ENCODE measurements around the gene FAXDC2. TPM values are rescaled to one million over a fixed set of nuclear protein-coding genes. Genes with fewer than 3 reads are reported as not detected.

FAXDC2 gene
- total RNA-seq, 2 experiments from 2014 or later, result not detected

DNA sequence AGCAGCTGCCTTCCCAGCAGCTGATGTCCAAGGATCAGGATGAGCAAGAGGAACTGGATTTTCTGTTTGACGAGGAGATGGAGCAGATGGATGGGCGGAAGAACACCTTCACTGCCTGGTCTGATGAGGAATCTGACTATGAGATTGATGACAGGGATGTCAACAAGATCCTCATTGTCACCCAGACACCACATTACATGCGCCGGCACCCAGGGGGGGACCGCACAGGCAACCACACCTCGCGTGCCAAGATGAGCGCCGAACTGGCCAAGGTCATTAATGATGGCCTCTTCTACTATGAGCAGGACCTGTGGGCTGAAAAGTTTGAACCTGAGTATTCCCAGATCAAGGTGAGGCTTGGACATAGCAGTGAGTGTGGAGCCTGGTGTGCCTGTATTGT, 48.4 kb downstream of the FAXDC2 start:
- ChIA-PET POLR2A (interaction anchor here (1.0 kb wide), 1 partner anchor 45 kb away, joined by 3 read pairs; no protein-coding TSS in a partner anchor), CTCF (no interaction called here)
- Mint-ChIP-seq H3K4me3 (no peak overlapping the region), H3K9me3 (no peaks in the 10 kb centered on the region), H3K27me3 (no peaks in the 10 kb centered on the region), H3K36me3 (ENCODE audit: low read depth) (peaks cover 73% of the 10 kb centered on the region), H3K4me1 (peaks cover 17% of the 10 kb centered on the region), H3K27ac (no peak overlapping the region)
- DNase-seq, result no peak

DNA sequence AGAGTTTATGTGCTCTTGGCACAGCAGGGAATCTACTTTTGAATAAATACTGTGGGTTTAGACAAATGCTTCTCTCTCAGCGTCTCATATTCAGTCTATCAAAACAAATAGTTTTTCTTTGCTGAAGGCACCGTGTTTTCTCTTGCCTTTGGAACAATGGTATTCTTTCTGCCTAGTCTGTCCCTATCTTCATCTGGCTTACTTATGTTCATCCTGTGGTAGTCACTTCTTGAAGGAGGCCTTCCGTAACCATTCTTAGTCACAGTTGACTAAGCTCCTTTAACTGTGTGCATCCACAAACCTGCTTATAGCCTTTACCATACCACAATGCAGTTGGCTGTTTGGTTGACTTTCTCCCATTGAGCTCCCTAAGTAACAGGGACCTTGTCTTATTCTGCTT, 49.3 kb downstream of the FAXDC2 start:
- Mint-ChIP-seq H3K27me3 (no peaks in the 10 kb centered on the region), H3K36me3 (ENCODE audit: low read depth) (peaks cover 73% of the 10 kb centered on the region), H3K9me3 (no peaks in the 10 kb centered on the region), H3K4me3 (no peak overlapping the region), H3K4me1 (peaks cover 17% of the 10 kb centered on the region), H3K27ac (no peak overlapping the region)
- ChIA-PET POLR2A (interaction anchor here (1.0 kb wide), 1 partner anchor 44 kb away, joined by 3 read pairs; no protein-coding TSS in a partner anchor), CTCF (no interaction called here)
- no peak for DNase-seq

DNA sequence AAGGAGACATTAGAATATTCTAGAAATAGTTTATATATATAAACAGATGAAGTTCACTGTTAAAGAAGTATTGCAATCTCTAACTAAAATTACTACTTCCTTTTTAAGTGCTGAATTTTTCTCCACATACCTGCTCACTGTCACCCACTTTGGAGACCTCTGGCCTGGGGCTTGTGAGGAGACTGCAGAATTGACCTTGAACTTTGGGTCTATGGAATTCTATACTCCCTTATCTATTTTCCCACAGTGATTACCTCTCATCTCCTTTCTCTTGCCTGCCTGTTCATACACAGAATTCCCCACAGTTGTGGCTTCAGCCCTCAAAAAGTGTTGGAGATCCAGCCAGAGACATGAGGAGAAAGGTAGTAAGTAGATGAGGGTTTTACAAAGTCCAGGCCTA, 49.8 kb downstream of the FAXDC2 start:
- no peak overlapping the region for H3K4me3 Mint-ChIP-seq
- peaks cover 70% of the 10 kb centered on the region for H3K36me3 Mint-ChIP-seq (ENCODE audit: low read depth)
- DNase-seq, result no peak
- no peaks in the 10 kb centered on the region for H3K9me3 Mint-ChIP-seq
- peaks cover 17% of the 10 kb centered on the region for H3K4me1 Mint-ChIP-seq
- CTCF ChIA-PET, result no interaction called here
- POLR2A ChIA-PET, result no interaction called here
- peak overlapping the region; percentile 17 for H3K27ac Mint-ChIP-seq
- no peaks in the 10 kb centered on the region for H3K27me3 Mint-ChIP-seq

DNA sequence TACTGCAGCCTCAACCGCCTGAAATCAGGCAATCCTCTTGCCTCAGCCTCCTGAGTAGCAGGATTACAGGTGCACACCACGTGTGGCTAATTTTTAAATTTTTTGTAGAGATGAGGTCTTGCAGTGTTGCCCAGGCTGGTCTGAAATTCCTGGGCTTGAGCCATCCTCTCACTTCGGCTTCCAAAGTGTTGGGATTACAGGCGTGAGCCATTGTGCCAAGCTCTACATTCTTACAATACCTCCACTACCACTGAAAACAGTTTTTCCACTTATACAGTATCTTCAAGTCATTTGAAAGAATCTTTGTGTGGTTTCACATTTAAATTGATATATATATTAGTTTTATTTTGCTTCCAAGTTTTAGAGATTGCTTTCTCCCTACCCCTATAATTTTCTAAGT, 52.6 kb downstream of the FAXDC2 start:
- H3K4me1 Mint-ChIP-seq, result peaks cover 17% of the 10 kb centered on the region
- H3K27ac Mint-ChIP-seq, result no peak overlapping the region
- ChIA-PET CTCF (no interaction called here), POLR2A (interaction anchor here (1.3 kb wide), 1 partner anchor 26 kb away, joined by 3 read pairs; no protein-coding TSS in a partner anchor)
- peaks cover 70% of the 10 kb centered on the region for H3K36me3 Mint-ChIP-seq (ENCODE audit: low read depth)
- no peak for DNase-seq
- H3K4me3 Mint-ChIP-seq, result no peak overlapping the region
- H3K27me3 Mint-ChIP-seq, result no peaks in the 10 kb centered on the region
- no peaks in the 10 kb centered on the region for H3K9me3 Mint-ChIP-seq

DNA sequence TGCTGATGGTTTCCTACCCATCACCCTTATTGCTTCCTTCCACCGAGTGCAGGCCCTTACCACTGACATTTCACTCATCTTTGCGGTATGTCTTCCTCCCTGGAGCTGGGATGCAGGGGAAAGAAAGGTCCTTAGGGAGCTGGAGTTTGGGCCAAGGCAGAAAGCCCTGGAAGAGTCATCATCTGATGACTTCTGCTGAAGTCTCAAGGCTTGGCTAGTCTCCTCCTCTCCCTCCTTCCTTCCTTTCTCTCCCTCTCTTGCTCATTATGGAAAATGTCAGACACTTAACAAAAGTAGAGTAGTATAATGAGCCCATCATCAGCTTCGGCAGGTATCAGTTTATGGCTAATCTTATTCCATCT, 55.2 kb downstream of the FAXDC2 start:
- H3K9me3 Mint-ChIP-seq, result no peaks in the 10 kb centered on the region
- DNase-seq, result no peak
- no peak overlapping the region for H3K4me3 Mint-ChIP-seq
- no peaks in the 10 kb centered on the region for H3K27me3 Mint-ChIP-seq
- H3K27ac Mint-ChIP-seq, result no peak overlapping the region
- H3K36me3 Mint-ChIP-seq (ENCODE audit: low read depth), result peaks cover 58% of the 10 kb centered on the region
- ChIA-PET CTCF (no interaction called here), POLR2A (no interaction called here)
- peaks cover 19% of the 10 kb centered on the region for H3K4me1 Mint-ChIP-seq

DNA sequence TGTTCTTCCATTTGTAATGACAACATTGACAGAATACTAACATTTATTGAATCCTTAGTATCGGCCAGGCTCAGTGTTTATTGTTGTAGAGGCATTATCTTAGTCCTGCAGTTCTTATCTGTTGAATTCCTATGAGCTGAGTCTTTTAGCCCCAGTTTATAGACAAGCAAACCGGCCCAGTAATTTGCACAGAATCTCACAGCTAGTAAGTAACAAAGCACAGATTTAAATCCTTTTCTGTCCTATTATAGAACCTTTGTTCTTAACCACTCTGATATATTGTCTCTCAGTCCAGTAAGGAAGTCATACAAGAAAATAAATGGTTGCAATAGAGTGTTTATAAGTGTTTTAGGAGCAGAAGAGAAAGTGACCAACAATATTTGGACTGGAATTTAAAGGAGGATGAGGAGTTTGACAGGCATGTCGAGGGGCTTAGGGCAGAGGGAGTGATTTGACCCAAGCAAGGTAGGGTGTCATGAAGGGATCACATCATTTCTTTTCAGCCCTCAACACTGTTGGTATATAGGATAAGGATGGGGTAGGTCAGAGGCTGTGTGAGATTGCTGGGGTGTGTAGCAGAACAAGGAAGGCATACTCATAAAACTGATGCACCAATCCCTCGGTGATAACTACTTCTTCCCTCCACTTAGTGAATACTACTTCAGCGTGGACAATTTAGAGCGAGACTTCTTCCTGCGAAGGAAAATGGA, 55.7 kb downstream of the FAXDC2 start:
- CTCF ChIA-PET, result interaction anchor here (0.6 kb wide), 1 partner anchor 15 kb away, joined by 4 read pairs; no protein-coding TSS in a partner anchor
- no peak for DNase-seq
- peaks cover 14% of the 10 kb centered on the region for H3K4me1 Mint-ChIP-seq
- POLR2A ChIA-PET, result no interaction called here
- H3K36me3 Mint-ChIP-seq (ENCODE audit: low read depth), result peaks cover 56% of the 10 kb centered on the region
- H3K27me3 Mint-ChIP-seq, result no peaks in the 10 kb centered on the region
- H3K27ac Mint-ChIP-seq, result no peak overlapping the region
- H3K9me3 Mint-ChIP-seq, result no peaks in the 10 kb centered on the region
- no peak overlapping the region for H3K4me3 Mint-ChIP-seq

DNA sequence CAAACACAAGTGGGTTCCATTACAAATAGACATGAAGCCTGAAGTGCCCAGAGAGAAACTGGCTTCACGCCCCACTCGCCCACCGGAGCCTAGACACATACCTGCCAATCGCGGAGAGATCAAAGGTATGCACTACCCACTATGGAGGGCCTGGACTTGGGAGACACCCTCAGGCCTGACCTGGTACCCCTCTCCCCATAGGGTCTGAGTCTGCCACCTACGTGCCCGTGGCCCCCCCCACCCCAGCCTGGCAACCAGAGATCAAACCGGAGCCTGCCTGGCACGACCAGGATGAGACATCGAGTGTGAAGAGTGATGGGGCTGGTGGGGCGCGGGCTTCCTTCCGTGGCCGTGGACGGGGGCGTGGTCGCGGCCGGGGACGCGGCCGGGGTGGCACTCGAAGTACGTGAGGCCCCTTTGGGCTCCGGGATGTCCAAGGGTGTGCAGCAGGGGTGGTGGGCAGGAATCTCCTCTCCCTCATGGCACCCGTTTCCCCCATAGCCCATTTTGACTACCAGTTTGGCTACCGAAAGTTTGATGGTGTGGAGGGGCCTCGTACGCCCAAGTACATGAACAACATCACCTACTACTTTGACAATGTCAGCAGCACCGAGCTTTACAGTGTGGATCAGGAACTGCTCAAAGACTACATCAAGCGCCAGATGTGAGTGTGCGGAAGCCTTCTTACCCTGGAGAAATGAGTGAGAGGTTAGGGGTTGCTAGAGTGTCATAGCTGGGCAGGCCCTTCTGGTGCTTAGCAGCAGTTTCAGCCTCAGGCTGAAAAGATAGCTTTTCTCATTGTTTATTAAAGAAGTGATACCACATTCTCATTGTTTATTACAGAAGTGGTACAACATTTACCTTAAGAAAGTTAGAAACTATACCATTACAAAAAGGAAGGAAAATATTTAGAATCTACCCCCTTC, 56.5 kb downstream of the FAXDC2 start:
- peaks cover 7% of the 10 kb centered on the region for H3K4me1 Mint-ChIP-seq
- H3K9me3 Mint-ChIP-seq, result no peaks in the 10 kb centered on the region
- no peak for DNase-seq
- H3K36me3 Mint-ChIP-seq (ENCODE audit: low read depth), result peaks cover 49% of the 10 kb centered on the region
- H3K27me3 Mint-ChIP-seq, result no peaks in the 10 kb centered on the region
- H3K4me3 Mint-ChIP-seq, result no peak overlapping the region
- CTCF ChIA-PET, result interaction anchor here (0.6 kb wide), 1 partner anchor 15 kb away, joined by 4 read pairs; no protein-coding TSS in a partner anchor
- POLR2A ChIA-PET, result no interaction called here
- H3K27ac Mint-ChIP-seq, result no peak overlapping the region

DNA sequence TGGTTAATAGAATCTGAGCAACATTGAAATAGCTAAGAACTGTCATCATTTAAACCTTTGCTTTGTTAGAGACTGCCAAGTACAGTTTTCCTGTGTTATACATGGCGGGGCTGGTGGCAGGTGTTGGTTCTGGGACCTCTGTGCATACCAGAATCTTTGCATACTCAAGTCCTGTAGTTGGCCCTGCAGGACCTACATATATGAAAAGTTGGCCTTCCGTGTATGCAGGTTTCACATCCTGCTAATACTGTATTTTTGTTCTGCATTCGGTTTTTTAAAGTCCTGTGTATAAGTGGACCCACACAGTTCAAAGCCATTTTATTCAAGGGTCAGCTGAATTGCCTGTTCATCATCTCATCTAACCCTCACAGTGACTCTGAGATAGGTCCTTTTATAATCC, 58.9 kb downstream of the FAXDC2 start:
- no peak overlapping the region for H3K27ac Mint-ChIP-seq
- no peaks in the 10 kb centered on the region for H3K27me3 Mint-ChIP-seq
- H3K9me3 Mint-ChIP-seq, result no peaks in the 10 kb centered on the region
- no peak for DNase-seq
- H3K4me3 Mint-ChIP-seq, result no peak overlapping the region
- ChIA-PET POLR2A (no interaction called here), CTCF (no interaction called here)
- peaks cover 25% of the 10 kb centered on the region for H3K4me1 Mint-ChIP-seq
- H3K36me3 Mint-ChIP-seq (ENCODE audit: low read depth), result peaks cover 44% of the 10 kb centered on the region

DNA sequence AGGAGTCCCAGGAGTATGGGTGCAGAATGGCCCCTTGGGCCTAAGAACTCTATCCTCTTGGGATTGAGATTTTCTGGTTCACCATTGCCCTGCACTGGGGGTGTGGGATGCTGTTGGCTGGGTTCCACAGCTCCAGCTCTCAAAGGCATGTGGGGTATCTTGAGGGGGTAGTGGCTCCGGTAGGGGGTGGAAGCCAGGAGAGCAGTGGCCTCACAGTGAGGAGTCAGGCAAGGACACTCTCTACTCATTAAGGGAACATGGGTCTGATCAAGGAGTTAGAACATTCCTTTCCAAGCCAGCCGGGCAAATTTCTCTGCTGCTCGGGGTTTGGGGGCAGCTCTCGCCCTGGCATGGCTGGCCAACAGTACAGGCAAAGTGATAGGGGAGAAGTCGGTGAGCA, 62.2 kb downstream of the FAXDC2 start:
- H3K9me3 Mint-ChIP-seq, result no peaks in the 10 kb centered on the region
- ChIA-PET CTCF (no interaction called here), POLR2A (no interaction called here)
- no peak for DNase-seq
- H3K27me3 Mint-ChIP-seq, result no peaks in the 10 kb centered on the region
- peaks cover 25% of the 10 kb centered on the region for H3K36me3 Mint-ChIP-seq (ENCODE audit: low read depth)
- peak overlapping the region; percentile 73 for H3K27ac Mint-ChIP-seq
- H3K4me3 Mint-ChIP-seq, result no peak overlapping the region
- H3K4me1 Mint-ChIP-seq, result peaks cover 48% of the 10 kb centered on the region

DNA sequence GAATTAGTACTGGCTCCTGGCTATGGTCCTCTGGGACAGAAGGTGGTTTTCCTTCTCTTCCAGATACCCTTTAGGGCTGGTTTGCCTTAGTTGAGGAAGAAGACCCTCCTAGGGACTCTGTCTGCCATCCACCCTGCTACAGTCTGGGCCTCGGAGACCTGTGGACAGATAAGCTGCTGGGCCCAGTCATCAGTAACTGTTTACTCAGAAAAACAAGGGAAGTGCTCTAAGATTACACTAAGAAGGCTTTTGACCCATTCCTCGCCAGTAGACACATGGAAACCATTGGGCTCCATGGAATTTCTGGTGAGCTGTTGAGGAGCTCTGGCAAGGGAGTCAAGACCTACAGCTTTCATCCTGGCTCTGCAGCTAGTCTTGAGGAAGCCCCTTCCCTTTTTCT, 64.0 kb downstream of the FAXDC2 start:
- Mint-ChIP-seq H3K36me3 (ENCODE audit: low read depth) (peaks cover 17% of the 10 kb centered on the region), H3K27me3 (no peaks in the 10 kb centered on the region), H3K27ac (no peak overlapping the region), H3K4me3 (no peak overlapping the region), H3K9me3 (no peaks in the 10 kb centered on the region), H3K4me1 (peaks cover 48% of the 10 kb centered on the region)
- ChIA-PET POLR2A (interaction anchor here (0.6 kb wide), 1 partner anchor 200 kb away, joined by 3 read pairs; no protein-coding TSS in a partner anchor), CTCF (no interaction called here)
- DNase-seq, result no peak

DNA sequence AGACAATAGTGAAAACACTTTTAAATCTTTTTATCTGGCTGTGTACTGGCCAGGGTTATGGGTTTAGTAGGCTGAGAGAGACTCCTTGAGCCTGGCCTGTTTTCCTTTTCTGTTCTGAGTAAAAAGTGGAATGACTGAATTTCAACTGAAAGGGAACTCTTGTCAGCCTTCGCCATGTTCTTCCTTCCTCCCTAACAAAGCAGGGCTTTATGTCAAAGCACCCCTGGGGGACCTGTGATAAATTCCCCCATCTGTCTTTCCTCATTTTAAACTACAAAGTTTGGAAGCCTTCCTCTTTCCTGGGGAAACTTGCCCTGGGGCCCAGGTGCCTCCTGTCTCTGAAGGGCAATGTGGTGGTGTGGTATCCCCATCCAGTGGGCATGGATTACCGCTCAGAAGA, 65.5 kb downstream of the FAXDC2 start:
- H3K27ac Mint-ChIP-seq, result peak overlapping the region; percentile 8
- no peaks in the 10 kb centered on the region for H3K9me3 Mint-ChIP-seq
- no peak overlapping the region for H3K4me3 Mint-ChIP-seq
- H3K36me3 Mint-ChIP-seq (ENCODE audit: low read depth), result peaks cover 8% of the 10 kb centered on the region
- POLR2A ChIA-PET, result no interaction called here
- H3K4me1 Mint-ChIP-seq, result peaks cover 57% of the 10 kb centered on the region
- DNase-seq, result no peak
- CTCF ChIA-PET, result no interaction called here
- no peaks in the 10 kb centered on the region for H3K27me3 Mint-ChIP-seq

DNA sequence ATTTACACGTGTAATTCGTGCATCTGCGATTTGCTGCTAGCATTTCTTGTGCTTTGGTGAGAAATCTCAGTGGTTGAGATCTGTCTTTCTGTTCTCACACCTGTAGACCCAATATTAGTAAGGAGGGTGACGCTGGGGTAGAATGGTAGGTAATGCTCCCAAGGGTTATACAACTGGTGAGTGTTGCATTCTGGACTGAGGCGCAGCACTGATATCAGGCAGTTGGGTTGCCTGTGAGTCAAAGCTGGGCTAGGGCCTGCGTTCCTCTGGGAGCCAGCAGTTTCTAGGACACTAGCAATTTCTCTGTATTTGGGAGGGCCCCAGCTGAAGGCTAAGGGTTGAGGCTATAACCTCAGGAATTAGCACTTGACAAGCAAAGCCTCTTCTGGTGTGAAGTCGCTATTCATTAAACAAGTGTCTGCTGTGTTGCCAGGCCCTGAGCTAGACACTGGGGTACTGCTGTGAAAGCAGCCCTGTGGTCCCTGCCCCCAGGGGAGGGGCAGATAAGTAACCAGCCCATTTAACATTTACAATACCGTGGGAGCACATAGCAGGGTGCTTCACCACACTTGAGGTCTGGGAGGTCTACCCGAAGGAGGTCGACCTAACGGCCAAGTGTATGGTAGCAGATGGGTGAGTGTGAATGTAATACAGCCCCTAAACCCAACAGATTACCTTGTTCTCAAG, 66.5 kb downstream of the FAXDC2 start:
- peaks cover 7% of the 10 kb centered on the region for H3K36me3 Mint-ChIP-seq (ENCODE audit: low read depth)
- no peak overlapping the region for H3K4me3 Mint-ChIP-seq
- H3K27me3 Mint-ChIP-seq, result no peaks in the 10 kb centered on the region
- H3K27ac Mint-ChIP-seq, result no peak overlapping the region
- H3K4me1 Mint-ChIP-seq, result peaks cover 62% of the 10 kb centered on the region
- DNase-seq, result no peak
- no peaks in the 10 kb centered on the region for H3K9me3 Mint-ChIP-seq
- CTCF ChIA-PET, result interaction anchor here (0.8 kb wide), 1 partner anchor 134 kb away, joined by 4 read pairs; no protein-coding TSS in a partner anchor
- POLR2A ChIA-PET, result interaction anchor here (0.9 kb wide), 1 partner anchor 24 kb away, joined by 3 read pairs; no protein-coding TSS in a partner anchor
